Smooth muscle cell (in vitro differentiated cells): ENCODE results near the gene ARID3B. TPM values are rescaled to one million over a fixed set of nuclear protein-coding genes. Genes with fewer than 3 reads are reported as not detected.

Source experiments
- DNase-seq: peaks from one replicate; lab custom pipeline; 2025; ENCODE audit not compliant: unreplicated experiment; lab: John Stamatoyannopoulos, UW
- H2AFZ ChIP-seq: fragments of 200-600 bp; sonication (generic); 2 replicates; pipeline ENCODE4 v1.6.0; 2016; ENCODE audit warnings: antibody characterized with exemption, low read depth, mild to moderate bottlenecking
- H3F3A ChIP-seq: fragments of 200-600 bp; sonication (generic); 2 replicates; pipeline ENCODE4 v1.6.0; 2017; ENCODE audit warnings: antibody characterized with exemption, low read depth
- H3K27ac ChIP-seq: fragments of 200-600 bp; sonication (generic); 2 replicates; pipeline ENCODE4 v1.5.1; 2016; ENCODE audit warnings: low read depth, mild to moderate bottlenecking
- H3K27me3 ChIP-seq: fragments of 200-600 bp; sonication (generic); 2 replicates; pipeline ENCODE4 v1.6.1; 2016; ENCODE audit warnings: low read depth, mild to moderate bottlenecking
- H3K36me3 ChIP-seq: fragments of 200-600 bp; sonication (generic); 2 replicates; pipeline ENCODE4 v1.5.1; 2016; ENCODE audit warnings: low read depth
- H3K4me1 ChIP-seq: fragments of 200-600 bp; sonication (generic); 2 replicates; pipeline ENCODE4 v1.5.1; 2016; ENCODE audit warnings: low read depth
- H3K4me2 ChIP-seq: fragments of 200-600 bp; sonication (generic); 2 replicates; pipeline ENCODE4 v1.6.0; 2016; ENCODE audit warnings: mild to moderate bottlenecking
- H3K4me3 ChIP-seq: fragments of 200-600 bp; sonication (generic); 2 replicates; pipeline ENCODE4 v1.5.1; 2016; ENCODE audit warnings: mild to moderate bottlenecking
- H3K79me2 ChIP-seq: fragments of 200-600 bp; sonication (generic); 2 replicates; pipeline ENCODE4 v1.6.0; 2016; ENCODE audit warnings: low read depth, mild to moderate bottlenecking
- H3K9ac ChIP-seq: fragments of 200-600 bp; sonication (generic); 2 replicates; pipeline ENCODE4 v1.6.0; 2016; ENCODE audit warnings: low read depth
- H3K9me3 ChIP-seq: fragments of 200-600 bp; sonication (generic); replicated peaks from 2 replicates; pipeline ENCODE4 v1.5.1; 2016; ENCODE audit warnings: low read depth
- H4K20me1 ChIP-seq: fragments of 200-600 bp; sonication (generic); 2 replicates; pipeline ENCODE4 v1.6.0; 2016; ENCODE audit warnings: low read depth
- WGBS: methylation state at CpG from one replicate; pipeline ENCODE4 v1.1.7; 2016; ENCODE audit warnings: low lambda C conversion rate; 5-methylcytosine and 5-hydroxymethylcytosine counted together
- polyA plus RNA-seq: library from polyadenylated mRNA; unstranded; fragments of >200 nt; fragmentation: Nextera tagmentation; extraction: Ambion mirVana; gene quantifications from 2 replicates; pipeline ENCODE4 v1.2.1, GENCODE V29; 2016
- total RNA-seq: library from RNA; depleted of rRNA; stranded (reverse); fragments of >200 nt; gene quantifications from 2 replicates; pipeline ENCODE4 v1.2.3, GENCODE V29; 2014
- TF ChIP-seq, protein P1 (sequence below): fragments of 200-600 bp; sonication (generic); IDR thresholded peaks from 2 replicates; pipeline ENCODE4 v1.5.1; 2017; ENCODE audit warnings: borderline replicate concordance, mild to moderate bottlenecking, antibody characterized with exemption; ENCODE audit not compliant: insufficient read depth, poor library complexity, severe bottlenecking

The ARID3B gene
- total and polyA plus RNA-seq, 2 experiments from 2014 or later: 7.2 to 7.7 TPM

DNA sequence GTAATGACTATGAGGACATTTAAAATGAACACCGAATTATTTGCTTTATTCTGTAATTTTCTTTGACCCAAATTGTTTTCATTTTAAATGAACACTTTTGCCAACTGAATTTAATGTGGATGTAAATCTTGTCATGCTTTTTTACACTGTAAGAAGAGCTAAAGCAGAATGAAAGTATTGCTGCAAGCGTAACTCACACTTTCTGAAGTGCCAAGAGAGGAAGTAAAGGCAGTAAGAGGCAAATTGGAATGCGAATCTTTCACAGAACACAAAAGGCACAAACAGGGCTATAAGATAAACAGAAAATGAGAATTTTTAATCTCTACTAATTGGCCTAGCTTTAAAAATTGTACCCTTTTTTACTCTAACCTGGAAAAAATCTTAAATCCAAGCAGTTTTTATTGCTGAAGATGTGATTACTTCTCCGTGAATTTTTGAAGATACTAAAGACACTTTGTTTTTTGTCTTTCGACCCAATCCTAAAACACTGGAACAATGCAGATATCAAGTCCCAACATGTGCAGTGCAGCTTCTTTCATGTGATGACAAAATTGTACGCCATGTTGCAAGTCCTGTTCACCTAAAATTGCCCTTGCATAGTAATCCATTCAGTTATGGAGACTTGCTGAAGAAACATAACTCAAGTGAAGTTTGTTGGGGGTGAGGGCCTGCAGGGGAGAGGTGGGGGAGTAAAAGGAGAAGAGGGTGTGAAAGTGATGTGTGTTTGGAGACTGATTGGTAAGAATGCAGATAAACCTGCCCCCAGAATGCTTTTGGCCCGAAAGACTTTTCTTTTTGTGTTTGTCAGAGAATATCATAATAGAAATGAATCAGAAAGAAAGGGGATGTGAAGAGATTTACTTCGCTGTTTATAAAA lies 1.4 kb downstream of the ARID3B start:
- 39% methylated on average over 8 of the region's 8 CpGs for WGBS
- H3F3A ChIP-seq: peaks cover 37% of the 10 kb centered on the region
- H3K27ac ChIP-seq: peak overlapping the region; percentile 67
- H3K4me3 ChIP-seq: peak overlapping the region; percentile 95
- H3K4me1 ChIP-seq: peaks cover 25% of the 10 kb centered on the region
- H3K4me2 ChIP-seq: peak overlapping the region; percentile 92
- no peak overlapping the region for H2AFZ ChIP-seq
- H3K36me3 ChIP-seq: no peaks in the 10 kb centered on the region
- peaks cover 54% of the 10 kb centered on the region for H4K20me1 ChIP-seq
- TF ChIP-seq, protein P1, sequence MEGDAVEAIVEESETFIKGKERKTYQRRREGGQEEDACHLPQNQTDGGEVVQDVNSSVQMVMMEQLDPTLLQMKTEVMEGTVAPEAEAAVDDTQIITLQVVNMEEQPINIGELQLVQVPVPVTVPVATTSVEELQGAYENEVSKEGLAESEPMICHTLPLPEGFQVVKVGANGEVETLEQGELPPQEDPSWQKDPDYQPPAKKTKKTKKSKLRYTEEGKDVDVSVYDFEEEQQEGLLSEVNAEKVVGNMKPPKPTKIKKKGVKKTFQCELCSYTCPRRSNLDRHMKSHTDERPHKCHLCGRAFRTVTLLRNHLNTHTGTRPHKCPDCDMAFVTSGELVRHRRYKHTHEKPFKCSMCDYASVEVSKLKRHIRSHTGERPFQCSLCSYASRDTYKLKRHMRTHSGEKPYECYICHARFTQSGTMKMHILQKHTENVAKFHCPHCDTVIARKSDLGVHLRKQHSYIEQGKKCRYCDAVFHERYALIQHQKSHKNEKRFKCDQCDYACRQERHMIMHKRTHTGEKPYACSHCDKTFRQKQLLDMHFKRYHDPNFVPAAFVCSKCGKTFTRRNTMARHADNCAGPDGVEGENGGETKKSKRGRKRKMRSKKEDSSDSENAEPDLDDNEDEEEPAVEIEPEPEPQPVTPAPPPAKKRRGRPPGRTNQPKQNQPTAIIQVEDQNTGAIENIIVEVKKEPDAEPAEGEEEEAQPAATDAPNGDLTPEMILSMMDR: no peak
- H3K9ac ChIP-seq: peak overlapping the region; percentile 31
- peaks cover 10% of the 10 kb centered on the region for H3K79me2 ChIP-seq
- H3K27me3 ChIP-seq: no peaks in the 10 kb centered on the region
- no peaks in the 10 kb centered on the region for H3K9me3 ChIP-seq
- no peak for DNase-seq

DNA sequence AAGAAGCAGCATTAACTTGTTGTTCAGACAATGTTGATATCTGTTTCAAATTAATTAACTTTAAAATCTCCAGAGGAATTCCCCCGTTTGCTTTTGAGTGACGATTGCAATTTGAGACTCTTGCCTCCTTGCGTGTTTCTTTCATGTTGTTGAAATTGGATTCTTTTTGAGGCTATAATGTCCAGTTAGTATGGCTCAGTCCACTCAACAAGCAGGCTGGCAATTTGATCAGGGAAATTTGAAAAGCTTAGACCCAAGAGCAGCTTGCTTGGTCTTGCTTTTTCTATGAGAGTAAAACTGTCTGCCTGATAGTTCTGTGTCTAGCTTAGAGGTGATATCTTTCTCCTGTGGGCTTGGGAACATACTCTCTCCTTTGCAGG lies 2.0 kb downstream of the ARID3B start:
- H3K9ac ChIP-seq: no peak overlapping the region
- TF ChIP-seq, protein P1: no peak
- H3K9me3 ChIP-seq: no peaks in the 10 kb centered on the region
- peak overlapping the region; percentile 67 for H3K27ac ChIP-seq
- no peaks in the 10 kb centered on the region for H3K27me3 ChIP-seq
- peak overlapping the region; percentile 95 for H3K4me3 ChIP-seq
- DNase-seq: no peak
- H3F3A ChIP-seq: peaks cover 37% of the 10 kb centered on the region
- peaks cover 13% of the 10 kb centered on the region for H3K79me2 ChIP-seq
- peaks cover 25% of the 10 kb centered on the region for H3K4me1 ChIP-seq
- 50% methylated on average over 3 of the region's 3 CpGs for WGBS
- H3K36me3 ChIP-seq: no peaks in the 10 kb centered on the region
- peaks cover 61% of the 10 kb centered on the region for H4K20me1 ChIP-seq
- H2AFZ ChIP-seq: no peak overlapping the region
- H3K4me2 ChIP-seq: peak overlapping the region; percentile 92

DNA sequence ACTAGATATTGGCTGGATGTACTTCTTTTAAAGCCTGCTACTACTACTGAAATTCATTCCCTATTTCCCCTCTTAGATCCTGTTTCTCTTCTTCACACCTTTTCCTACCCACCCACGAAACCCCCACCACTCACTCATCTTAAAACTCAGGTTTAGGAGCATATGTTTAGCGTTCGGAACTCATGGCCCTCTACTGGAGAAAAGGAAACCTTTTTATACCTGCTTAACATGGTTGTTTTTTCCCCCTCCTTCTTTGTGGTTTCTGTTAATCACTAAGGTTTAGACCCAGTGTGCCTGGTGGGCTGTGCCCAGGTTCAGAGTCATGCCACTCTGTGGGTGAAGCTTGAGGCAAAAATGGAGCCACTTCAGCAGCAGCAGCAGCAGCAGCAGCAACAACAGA lies 2.6 kb downstream of the ARID3B start:
- Histone ChIP-seq H3K4me2 (no peak overlapping the region), H3K4me3 (no peak overlapping the region), H3K79me2 (peaks cover 19% of the 10 kb centered on the region), H3K9ac (no peak overlapping the region), H3K36me3 (no peaks in the 10 kb centered on the region), H2AFZ (no peak overlapping the region), H3K9me3 (no peaks in the 10 kb centered on the region), H3F3A (peaks cover 37% of the 10 kb centered on the region), H3K27me3 (no peaks in the 10 kb centered on the region), H3K4me1 (peaks cover 25% of the 10 kb centered on the region), H4K20me1 (peaks cover 66% of the 10 kb centered on the region), H3K27ac (no peak overlapping the region)
- 43% methylated on average over 3 of the region's 3 CpGs for WGBS
- no peak for DNase-seq
- TF ChIP-seq, protein P1: no peak

DNA sequence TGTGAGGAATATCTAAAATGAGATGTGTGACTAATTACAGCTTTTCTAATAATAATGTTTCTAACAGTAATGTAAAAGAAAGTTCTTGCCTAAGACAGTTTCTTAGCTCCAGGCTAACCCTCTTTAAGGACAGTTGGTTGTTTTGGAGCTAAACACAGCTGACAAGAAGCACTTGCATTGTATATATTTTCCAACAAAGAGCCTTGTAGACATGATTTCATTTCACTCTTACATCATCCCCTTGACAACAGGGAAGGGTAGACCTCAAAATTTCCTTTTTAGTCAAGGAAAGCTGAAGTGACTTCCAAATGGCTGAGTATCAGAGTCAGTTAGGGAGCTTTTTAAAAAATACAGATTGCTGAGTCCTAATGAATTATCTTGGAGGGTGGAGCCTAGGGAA lies 4.1 kb downstream of the ARID3B start:
- Histone ChIP-seq H3K9me3 (no peaks in the 10 kb centered on the region), H3F3A (peaks cover 36% of the 10 kb centered on the region), H3K79me2 (peaks cover 30% of the 10 kb centered on the region), H3K4me2 (peak overlapping the region; percentile 39), H4K20me1 (peaks cover 81% of the 10 kb centered on the region), H3K4me1 (peaks cover 20% of the 10 kb centered on the region), H2AFZ (no peak overlapping the region), H3K27me3 (no peaks in the 10 kb centered on the region), H3K27ac (no peak overlapping the region), H3K9ac (no peak overlapping the region), H3K36me3 (no peaks in the 10 kb centered on the region), H3K4me3 (no peak overlapping the region)
- DNase-seq: no peak
- TF ChIP-seq, protein P1: no peak
